GM19328 (cell line): ENCODE data around the gene FBLN1.

Experiments used
- ATAC-seq: cut with Tn5 transposase; IDR thresholded peaks from one replicate; pipeline ENCODE4 v1.9.1; 2021; ENCODE audit warnings: mild to moderate bottlenecking, moderate library complexity; ENCODE audit not compliant: unreplicated experiment

Gene FBLN1

GRCh38 chr22:45563362-45564040 is 60.8 kb downstream of the FBLN1 start:
- no peak for ATAC-seq

- no peak for ATAC-seq
Observed at GRCh38 chr22:45564349-45565030, 61.8 kb downstream of the FBLN1 start.

- ATAC-seq, result no peak
Observed at GRCh38 chr22:45565171-45565570, 62.5 kb downstream of the FBLN1 start.

GRCh38 chr22:45565973-45566372 is 63.3 kb downstream of the FBLN1 start:
- no peak for ATAC-seq

- no peak for ATAC-seq
Observed at GRCh38 chr22:45568213-45568612, 65.5 kb downstream of the FBLN1 start.

GRCh38 chr22:45571089-45571488 is 68.4 kb downstream of the FBLN1 start:
- no peak for ATAC-seq

- ATAC-seq, result no peak
Observed at GRCh38 chr22:45572444-45572843, 69.8 kb downstream of the FBLN1 start.

- ATAC-seq, result no peak
Observed at GRCh38 chr22:45574069-45574703, 71.5 kb downstream of the FBLN1 start.

GRCh38 chr22:45575173-45575572 is 72.5 kb downstream of the FBLN1 start:
- no peak for ATAC-seq

GRCh38 chr22:45575607-45576272 is 73.1 kb downstream of the FBLN1 start:
- ATAC-seq, result no peak

GRCh38 chr22:45576273-45576625 is 73.6 kb downstream of the FBLN1 start:
- no peak for ATAC-seq

GRCh38 chr22:45576730-45577464 is 74.2 kb downstream of the FBLN1 start:
- ATAC-seq, result no peak

GRCh38 chr22:45577746-45578523 is 75.3 kb downstream of the FBLN1 start:
- ATAC-seq, result no peak

- no peak for ATAC-seq
Observed at GRCh38 chr22:45578524-45579147, 76.0 kb downstream of the FBLN1 start.

GRCh38 chr22:45579306-45579705 is 76.6 kb downstream of the FBLN1 start:
- ATAC-seq, result no peak

- no peak for ATAC-seq
Observed at GRCh38 chr22:45579806-45580725, 77.4 kb downstream of the FBLN1 start.

- no peak for ATAC-seq
Observed at GRCh38 chr22:45580726-45581381, 78.2 kb downstream of the FBLN1 start.

- no peak for ATAC-seq
Observed at GRCh38 chr22:45581549-45582080, 78.9 kb downstream of the FBLN1 start.
